Measurements from ENCODE around the gene IFNGR2.
A peak's percentile ranks its signal among the peaks of the same experiment; 100 is the strongest.
"Not testable (repeated sequence)": the region's sequence is repeated elsewhere in the genome, so short reads cannot be mapped to it uniquely, and the experiment has no call there.

IFNGR2 gene

DNA sequence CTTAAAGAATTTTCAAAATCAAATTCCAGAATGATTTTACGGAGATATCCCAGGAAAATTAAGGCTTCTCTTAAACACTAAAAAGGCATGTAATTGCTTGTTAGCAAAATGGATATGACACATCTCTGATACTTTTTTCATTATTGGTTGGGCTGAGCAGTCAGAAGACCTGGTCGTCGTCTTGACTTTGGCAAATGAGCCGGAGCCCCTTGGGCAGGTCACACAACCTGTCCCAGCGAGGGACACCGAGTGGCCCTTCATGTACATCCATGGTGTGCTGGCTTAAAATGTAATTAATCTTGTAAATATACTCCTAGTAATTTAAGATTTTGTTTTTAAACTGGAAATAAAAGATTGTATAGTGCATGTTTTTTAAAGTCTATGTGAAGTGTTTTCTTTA, 33.9 kb downstream of the IFNGR2 start:
- DNase-seq (ENCODE audit: low read depth): no peak

DNA sequence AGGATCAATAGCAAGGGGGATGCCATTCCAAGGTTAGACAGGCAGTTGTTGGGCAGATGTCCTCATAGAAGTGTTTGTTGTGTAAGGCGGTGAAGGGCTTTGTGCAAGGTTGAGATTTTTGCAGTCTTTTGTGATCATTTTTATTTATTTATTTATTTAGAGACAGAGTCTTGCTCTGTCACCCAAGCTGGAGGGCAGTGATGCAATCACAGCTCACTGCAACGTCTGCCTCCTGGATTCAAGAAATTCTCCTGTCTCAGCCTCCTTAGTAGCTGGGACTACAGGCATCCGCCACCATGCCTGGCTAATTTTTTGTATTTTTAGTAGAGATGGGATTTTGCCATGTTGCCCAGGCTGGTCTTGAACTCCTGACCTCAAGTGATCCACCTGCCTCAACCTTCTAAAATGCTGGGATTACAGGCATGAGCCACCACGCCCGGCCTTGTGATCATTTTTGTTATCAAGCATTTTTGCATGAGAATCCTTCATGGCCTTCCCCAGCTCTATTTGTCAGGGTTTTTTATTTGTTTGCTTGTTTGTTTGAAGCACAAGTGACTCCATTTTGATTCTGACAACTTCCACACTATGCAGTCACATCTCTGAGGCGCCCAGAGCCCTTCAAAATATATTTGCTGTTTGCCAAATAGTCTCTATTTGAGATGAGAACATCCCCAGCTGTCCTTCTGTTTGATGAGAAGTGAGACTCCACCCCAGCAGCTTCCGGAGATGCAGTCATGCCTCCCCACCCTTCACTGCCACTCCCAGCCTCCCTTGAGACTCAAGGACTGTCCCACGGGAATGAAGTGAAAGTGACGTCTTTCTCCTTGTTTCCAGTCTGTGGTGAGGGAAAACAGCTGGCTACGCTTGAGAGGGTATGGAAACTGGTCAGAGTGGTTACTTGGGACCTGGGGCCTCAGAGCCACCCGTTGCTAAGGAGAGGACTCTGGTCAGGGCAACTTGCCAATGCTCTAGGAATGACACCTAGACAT, 38.6 kb downstream of the IFNGR2 start:
- DNase-seq (ENCODE audit: low read depth): no peak

DNA sequence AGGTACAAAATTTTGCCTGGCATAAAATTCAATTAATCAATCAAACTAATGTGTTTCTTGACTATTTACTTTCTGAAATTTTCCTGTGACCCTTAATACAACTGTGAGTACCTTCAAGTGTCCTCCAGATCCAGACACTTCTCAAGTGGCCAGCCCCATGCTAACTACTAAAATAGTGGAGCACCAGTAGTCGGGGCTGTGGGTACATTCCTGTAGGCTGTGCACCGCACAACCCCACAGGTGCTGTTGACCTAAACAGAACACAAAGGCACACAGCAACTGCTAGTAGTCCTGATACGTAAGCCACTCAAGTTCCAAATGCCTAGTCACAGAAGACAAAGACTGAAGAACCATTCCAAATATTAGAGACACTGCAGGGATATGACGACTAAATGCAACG, 40.0 kb downstream of the IFNGR2 start:
- DNase-seq (ENCODE audit: low read depth): no peak

DNA sequence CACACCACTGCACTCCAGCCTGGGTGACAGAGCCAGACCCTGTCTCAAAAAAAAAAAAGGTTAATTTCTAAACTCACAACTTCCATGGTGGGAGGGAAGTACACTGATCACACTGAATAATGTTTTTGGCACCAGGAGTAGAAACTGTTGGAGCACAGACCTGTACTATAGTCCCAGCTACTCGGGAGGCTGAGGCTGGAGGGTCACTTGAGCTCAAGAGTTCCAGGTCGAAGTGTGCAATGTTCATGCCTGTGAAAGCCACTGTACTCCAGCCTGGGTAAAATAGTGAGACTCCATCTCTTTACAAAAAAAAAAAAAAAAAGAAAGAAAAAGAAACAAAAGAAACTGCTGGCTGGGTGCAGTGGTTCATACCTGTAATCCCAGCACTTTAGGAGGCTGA, 41.3 kb downstream of the IFNGR2 start:
- no peak for DNase-seq (ENCODE audit: low read depth)

DNA sequence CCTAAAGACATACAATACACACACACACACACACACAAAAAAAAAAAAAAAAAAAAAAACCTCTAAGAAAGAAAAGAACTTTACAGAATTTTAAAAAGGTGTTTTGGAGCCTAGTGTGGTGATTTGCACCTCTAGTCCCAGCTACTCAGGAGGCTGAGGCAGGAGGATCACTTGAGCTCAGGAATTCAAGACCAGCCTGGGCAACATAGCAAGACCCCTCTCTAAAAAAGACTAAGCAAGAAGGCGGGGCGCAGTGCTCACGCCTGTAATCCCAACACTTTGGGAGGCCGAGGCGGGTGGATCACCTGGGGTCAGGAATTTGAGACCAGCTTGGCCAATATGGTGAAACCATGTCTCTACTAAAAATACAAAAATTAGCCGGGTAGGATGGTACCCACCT, 43.4 kb downstream of the IFNGR2 start:
- not testable (repeated sequence) for DNase-seq (ENCODE audit: low read depth)

- no peak for DNase-seq (ENCODE audit: low read depth)
These were observed 46.4 kb downstream of the IFNGR2 start for GRCh38 chr21:33449616-33450015.

GRCh38 chr21:33451634-33452071, 48.4 kb downstream of the IFNGR2 start:
- DNase-seq (ENCODE audit: low read depth): no peak

GRCh38 chr21:33452362-33452761, 49.1 kb downstream of the IFNGR2 start:
- no peak for DNase-seq (ENCODE audit: low read depth)

DNA sequence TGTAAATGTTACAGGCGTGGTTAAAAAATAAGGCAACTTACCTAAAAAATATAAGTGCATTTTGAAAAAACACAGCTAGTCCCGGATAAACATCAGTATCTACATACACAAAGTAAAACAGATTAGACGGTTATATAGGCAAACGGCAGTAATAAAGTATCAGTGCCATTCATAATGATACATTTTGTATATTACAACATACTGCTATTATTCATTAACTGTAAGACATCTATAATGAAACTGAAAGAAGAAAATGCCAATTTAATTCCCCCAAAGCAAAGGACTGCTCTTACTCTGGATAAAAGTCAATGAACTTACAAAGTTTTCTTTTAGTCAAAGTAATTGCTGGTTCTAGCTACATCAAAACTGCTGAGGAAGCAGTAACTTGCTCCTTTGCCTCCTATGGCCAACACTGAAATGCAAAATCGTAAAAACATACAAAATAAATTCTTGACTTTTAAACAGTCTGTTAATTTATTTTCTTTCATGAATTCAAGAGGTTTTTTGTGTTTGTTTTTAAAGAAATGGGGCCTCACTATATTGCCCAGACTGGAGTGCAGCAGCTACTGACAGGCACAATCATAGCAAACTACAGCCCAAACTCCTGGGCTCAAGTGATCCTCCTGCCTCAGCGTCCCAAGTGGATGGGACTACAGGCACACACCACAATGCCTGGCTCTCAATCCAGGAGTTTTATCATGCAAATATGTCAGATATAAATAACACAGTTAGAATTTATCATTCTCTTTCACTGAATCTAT, 52.7 kb downstream of the IFNGR2 start:
- DNase-seq (ENCODE audit: low read depth): no peak

- DNase-seq (ENCODE audit: low read depth): no peak
These were observed 55.6 kb downstream of the IFNGR2 start for GRCh38 chr21:33458861-33459260.

DNA sequence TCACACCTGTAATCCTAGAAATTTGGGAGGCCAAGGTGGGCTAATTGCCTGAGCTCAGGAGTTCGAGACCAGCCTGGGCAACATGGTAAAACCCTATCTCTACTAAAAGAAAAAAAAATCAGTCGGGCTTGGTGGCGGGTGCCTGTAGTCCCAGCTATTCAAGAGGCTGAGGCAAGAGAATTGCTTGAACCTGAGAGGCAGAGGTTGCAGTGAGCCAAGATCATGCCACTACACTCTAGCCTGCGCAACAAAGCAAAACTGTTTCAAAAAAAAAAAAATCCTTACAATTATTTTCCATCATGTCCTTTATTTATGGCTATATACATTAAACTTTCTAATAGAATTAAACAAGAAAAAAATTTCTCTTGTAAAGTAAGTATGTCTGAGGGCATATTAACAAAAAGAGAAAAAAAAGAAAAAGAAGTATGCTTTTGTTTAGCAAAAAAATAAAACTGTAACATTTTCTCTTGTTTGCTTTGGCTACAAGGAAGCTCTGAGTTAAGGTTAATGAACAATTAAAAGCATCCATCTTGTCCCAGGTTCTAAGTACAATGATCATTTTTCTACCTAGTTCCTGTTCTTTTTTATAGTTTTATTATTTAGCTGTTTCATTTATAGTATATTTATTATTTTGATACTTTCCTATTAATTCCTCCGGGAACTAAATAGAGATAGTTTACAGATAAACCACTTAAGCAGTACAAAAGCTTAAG, 58.5 kb downstream of the IFNGR2 start:
- DNase-seq (ENCODE audit: low read depth): no peak

DNA sequence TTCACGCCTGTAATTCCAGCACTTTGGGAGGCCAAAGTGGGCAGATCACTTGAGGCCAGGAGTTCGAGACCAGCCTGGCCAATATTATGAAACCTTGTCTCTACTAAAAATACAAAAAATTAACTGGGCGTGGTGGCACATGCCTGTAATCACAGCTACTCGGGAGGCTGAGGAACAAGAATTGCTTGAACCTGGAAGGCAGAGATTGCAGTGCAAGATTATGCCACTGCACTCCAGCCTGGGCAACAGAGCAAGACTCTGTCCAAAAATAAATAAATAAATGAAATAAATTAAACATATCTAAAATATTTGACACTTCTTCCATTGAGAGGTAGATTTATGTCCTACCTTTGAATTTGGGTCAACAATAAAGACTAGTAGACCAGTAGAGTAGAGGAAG, 66.0 kb downstream of the IFNGR2 start:
- not testable (repeated sequence) for DNase-seq (ENCODE audit: low read depth)

DNA sequence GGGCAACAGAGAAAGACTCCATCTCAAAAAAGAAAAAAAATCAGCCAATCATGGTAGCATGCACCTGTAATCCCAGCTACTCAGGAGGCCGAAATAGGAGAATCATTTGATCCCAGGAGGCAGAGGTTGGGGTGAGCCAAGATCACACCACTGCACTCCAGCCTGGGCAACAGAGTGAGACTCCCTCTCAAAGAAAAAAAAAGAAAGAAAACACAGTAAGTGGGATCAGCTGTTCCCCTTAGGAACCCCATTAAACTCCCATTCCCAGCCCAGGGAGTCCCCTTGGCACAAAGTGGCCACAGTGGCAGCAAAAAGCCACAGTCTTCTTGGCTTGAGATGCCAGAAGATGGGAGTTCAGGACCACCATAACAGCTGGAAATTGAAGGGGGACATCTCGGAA, 67.5 kb downstream of the IFNGR2 start:
- DNase-seq (ENCODE audit: low read depth): no peak

DNA sequence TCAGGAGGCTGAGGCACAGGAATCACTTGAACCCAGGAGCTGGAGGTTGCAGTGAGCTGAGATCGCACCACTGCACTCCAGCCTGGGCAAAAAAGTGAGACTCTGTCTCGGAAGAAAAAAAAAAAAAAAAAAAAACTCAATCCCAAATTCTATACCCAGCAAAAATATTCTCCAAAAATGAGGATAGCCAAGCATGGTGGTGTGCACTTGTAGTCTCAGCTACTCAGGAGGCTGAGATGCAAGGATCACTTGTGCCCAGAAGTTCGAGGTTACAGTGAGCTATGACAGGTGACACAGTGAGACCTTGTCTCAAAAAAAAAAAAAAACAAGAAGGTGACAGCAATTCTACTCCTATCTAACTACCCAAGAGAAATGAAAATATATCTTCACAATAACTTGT, 70.1 kb downstream of the IFNGR2 start:
- no peak for DNase-seq (ENCODE audit: low read depth)

DNA sequence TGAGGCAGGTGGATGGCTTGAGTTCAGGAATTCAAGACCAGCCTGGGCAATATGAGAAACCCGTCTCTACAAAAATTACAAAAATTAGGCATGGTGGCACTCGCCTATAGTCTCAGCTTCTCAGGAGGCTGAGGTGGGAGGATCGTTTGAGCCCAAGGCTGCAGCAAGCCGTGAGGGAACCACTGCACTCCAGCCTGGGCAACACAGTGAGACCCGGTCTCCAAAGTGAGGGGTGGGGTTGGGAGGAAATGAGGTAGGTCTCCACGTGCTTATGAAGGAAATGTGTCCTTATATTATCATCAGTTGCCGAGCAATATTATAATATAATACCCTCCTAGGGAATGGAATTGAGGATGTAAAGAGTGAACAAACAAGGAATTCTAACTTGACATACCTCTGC, 73.9 kb downstream of the IFNGR2 start:
- no peak for DNase-seq (ENCODE audit: low read depth)

- DNase-seq (ENCODE audit: low read depth): no peak
These were observed 75.0 kb downstream of the IFNGR2 start for GRCh38 chr21:33478182-33478581.

GRCh38 chr21:33478935-33479678, 75.9 kb downstream of the IFNGR2 start:
- peak; percentile 25 for DNase-seq (ENCODE audit: low read depth)

GRCh38 chr21:33479679-33480480, 76.7 kb downstream of the IFNGR2 start, which contains the start of gene TMEM50B:
TMEM50B (minus strand) TSS chr21:33479974; CDS start chr21:33468885, 11,089 bp downstream.
- peak; percentile 95 for DNase-seq (ENCODE audit: low read depth)

- no peak for DNase-seq (ENCODE audit: low read depth)
These were observed 77.4 kb downstream of the IFNGR2 start for GRCh38 chr21:33480481-33481103.

- no peak for DNase-seq (ENCODE audit: low read depth)
These were observed 78.2 kb downstream of the IFNGR2 start for GRCh38 chr21:33481314-33481943.
